Tibial artery (tissue), 4 donors: ENCODE measurements around the gene NSMCE4A.
"Not testable (repeated sequence)": the region's sequence is repeated elsewhere in the genome, so short reads cannot be mapped to it uniquely, and the experiment has no call there.

ENCODE experiments used
- DNase-seq, 2 donors: peaks; one replicate each; pipeline ENCODE4 v3.0.0-alpha.2; 2019
- H3K27ac ChIP-seq, 2 donors: fragments of 200-600 bp; sonication (generic) in 1 of 2; 1 replicate in 1 of 2; 2 replicates in 1 of 2; pipeline ENCODE4 v1.5.1; 2018 to 2019; ENCODE audit warnings: mild to moderate bottlenecking in 1 of 2
- H3K27me3 ChIP-seq, 2 donors: fragments of 200-600 bp; sonication (generic) in 1 of 2; one replicate each; pipeline versions ENCODE4 v1.5.1 to v1.6.0; 2016 to 2019
- H3K36me3 ChIP-seq, 3 donors: fragments of 200-600 bp; sonication (generic) in 2 of 3; one replicate each; pipeline ENCODE4 v1.5.1; 2016 to 2019; ENCODE audit warnings: mild to moderate bottlenecking in 2 of 3
- H3K4me1 ChIP-seq, 4 donors: fragments of 200-600 bp; sonication (generic) in 2 of 4; 1 replicate in 3 of 4; 2 replicates in 1 of 4; pipeline ENCODE4 v1.5.1; 2016 to 2019
- H3K4me3 ChIP-seq, 2 donors: fragments of 200-600 bp; sonication (generic) in 1 of 2; 1 replicate in 1 of 2; 2 replicates in 1 of 2; pipeline ENCODE4 v1.5.1; 2018 to 2019; ENCODE audit warnings: mild to moderate bottlenecking in 2 of 2
- H3K9me3 ChIP-seq, 3 donors: fragments of 200-600 bp; sonication (generic) in 1 of 3; one replicate each; pipeline ENCODE4 v1.5.1; 2016 to 2019
- CTCF ChIP-seq, 2 experiments: fragments of 200-600 bp in 1 of 2; fragments of 450-650 bp in 1 of 2; IDR thresholded peaks; one replicate each; pipeline ENCODE4 v1.5.1; 2017 to 2019; ENCODE audit warnings: antibody characterized with exemption in 2 of 2, mild to moderate bottlenecking in 1 of 2, moderate library complexity in 1 of 2
- intact Hi-C: fragments of 100-400 bp; cut with DNase I; formaldehyde crosslinking; loops from one replicate; pipeline ENCODE4 v1.15.0; 2023; ENCODE audit warnings: low total_unique reads

Gene NSMCE4A

DNA sequence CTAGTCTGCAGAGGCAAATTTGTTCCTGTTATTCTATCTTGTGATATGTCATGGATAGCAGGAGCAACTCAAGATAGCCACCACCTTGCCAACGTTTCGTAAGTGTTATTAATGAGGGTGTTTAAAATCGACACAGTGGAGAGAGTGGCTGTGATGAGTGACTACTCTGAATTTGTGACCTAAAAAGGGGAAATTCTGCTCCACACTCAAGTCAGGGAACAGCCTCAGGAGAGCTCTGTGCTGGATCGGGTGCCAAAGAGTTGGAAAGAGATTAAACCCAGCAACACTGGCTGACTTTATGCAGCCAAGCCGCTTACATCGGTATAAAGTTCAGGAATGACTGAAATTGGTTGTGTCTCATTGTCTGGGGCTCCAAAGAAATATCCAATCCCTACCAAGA, 23.4 kb upstream of the NSMCE4A start:
- Histone ChIP-seq H3K27me3 (no peaks in the 10 kb centered on the region), H3K4me1 (peaks cover 0 to 44% (median 26%) of the 10 kb centered on the region in 4 donors), H3K4me3 (no peak overlapping the region), H3K9me3 (peaks cover 0 to 26% (median 10%) of the 10 kb centered on the region in 3 donors), H3K36me3 (peaks cover 0 to 17% (median 14%) of the 10 kb centered on the region in 3 donors), H3K27ac (peak overlapping the region; percentile 86 to 87)
- no peak for DNase-seq
- no peak for TF ChIP-seq CTCF (IDR thresholded peaks at IDR 0.05)
- intact Hi-C loops: no loop called here

DNA sequence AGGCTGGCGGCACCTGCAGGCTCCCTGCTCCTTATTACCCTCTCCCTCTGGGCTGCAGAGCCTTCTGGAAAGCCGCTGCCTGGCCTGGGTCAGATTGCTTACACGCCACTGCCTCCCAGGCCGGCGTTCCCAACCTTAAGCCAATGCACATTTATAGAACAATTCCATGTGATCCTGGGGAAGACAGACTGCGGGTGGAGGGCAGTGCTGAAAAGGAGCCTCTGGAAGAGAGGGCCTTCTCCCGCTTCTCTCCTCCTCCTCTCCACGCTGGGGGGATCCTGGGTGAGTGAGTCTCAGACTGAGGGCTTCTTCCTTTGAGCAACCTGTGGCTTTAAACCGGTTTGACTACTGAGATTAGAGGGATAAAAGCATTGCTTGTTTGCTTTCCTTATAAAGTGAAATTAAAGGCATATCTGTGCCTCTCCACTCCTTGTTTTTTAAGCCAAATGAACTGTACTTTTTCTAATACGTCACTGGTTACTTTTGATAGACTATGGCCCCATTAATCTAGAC, 19.5 kb upstream of the NSMCE4A start:
- intact Hi-C loops: loop anchor here (1.0 kb wide), 1 partner anchor 19 kb away; the partner anchor contains the start of gene NSMCE4A
- peak overlapping the region; percentile 86 to 87 for H3K27ac ChIP-seq
- H3K4me3 ChIP-seq: peak overlapping the region; percentile 28 to 42
- no peaks in the 10 kb centered on the region for H3K36me3 ChIP-seq
- no peaks in the 10 kb centered on the region for H3K9me3 ChIP-seq
- TF ChIP-seq CTCF (IDR thresholded peaks at IDR 0.05): peak in 1 of 2 experiments; percentile 20
- peaks cover 0 to 56% (median 31%) of the 10 kb centered on the region in 4 donors for H3K4me1 ChIP-seq
- DNase-seq: peak; percentile 74 to 89
- no peaks in the 10 kb centered on the region for H3K27me3 ChIP-seq

DNA sequence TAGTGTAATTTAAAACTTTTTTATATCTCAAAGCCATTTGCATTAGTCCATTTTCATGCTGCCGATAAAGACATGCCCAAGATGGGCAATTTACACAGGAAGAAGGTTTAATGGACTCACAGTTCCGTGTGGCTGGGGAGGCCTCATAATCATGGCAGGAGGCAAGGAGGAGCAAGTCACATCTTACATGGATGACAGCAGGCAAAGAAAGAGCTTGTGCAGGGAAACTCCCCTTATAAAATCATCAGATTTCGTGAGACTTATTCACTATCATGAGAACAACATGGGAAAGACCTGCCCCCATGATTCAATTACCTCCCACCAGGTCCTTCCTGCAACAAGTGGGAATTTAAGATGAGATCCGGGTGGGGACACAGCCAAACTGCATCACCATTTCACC, 16.7 kb upstream of the NSMCE4A start:
- Histone ChIP-seq H3K27ac (peak overlapping the region in 1 of 2 donors; percentile 86), H3K4me1 (peaks cover 0 to 45% (median 28%) of the 10 kb centered on the region in 4 donors)
- H3K27me3 ChIP-seq, H3K9me3 ChIP-seq, intact Hi-C loops, H3K36me3 ChIP-seq, H3K4me3 ChIP-seq, DNase-seq: not testable (repeated sequence)

- H3K9me3 ChIP-seq: no peaks in the 10 kb centered on the region
- H3K4me3 ChIP-seq: peak overlapping the region in 1 of 2 donors; percentile 15
- intact Hi-C loops: no loop called here
- DNase-seq: no peak
- peak overlapping the region; percentile 56 to 59 for H3K27ac ChIP-seq
- peaks cover 0 to 29% (median 17%) of the 10 kb centered on the region in 4 donors for H3K4me1 ChIP-seq
- no peak for TF ChIP-seq CTCF (IDR thresholded peaks at IDR 0.05)
- H3K27me3 ChIP-seq: no peaks in the 10 kb centered on the region
- no peaks in the 10 kb centered on the region for H3K36me3 ChIP-seq
Measured at GRCh38 chr10:121990015-121990677, 15.1 kb upstream of the NSMCE4A start.

DNA sequence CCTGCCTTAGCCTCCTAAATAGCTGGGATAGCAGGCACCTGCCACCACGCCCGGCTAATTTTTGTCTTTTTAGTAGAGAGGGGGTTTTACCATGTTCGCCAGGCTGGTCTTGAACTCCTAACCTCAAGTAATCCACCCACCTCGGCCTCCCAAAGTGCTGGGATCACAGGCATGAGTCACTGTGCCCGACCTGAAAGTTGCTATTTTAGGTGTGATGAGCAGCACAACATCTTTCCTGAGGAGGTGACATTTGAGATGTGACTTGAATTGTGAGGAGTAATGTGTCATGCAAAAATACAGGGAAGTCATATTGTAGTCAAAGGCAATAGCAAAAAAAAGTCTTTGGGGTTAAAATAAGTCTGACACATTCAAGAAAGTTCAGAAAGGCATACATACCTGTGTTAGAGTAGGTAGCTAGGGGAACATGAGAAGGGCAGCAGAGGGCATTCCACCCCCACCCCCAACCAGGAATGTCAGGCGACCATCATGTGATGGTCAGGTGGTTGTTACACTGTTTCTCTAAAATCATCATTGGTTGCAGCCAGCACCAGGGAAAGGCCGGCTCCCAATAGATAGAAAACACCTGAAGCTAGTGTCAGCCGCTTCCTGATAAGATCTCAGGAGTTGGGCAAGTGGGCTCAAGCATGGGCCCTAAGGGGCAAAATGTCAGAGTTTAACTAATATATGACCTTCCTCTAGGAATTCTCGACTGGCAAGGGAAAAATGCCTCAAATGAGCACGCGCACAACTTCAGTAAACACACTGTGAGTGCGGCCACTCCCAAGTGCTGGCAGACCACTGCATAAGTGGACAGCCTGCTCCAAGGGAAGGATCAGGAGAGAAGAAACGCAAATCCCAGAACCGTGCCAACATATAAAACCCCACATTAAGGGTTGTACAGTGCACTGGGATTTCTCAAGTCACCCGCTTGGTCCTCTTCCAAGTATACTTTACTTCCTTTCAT, 13.6 kb upstream of the NSMCE4A start, which contains the start of gene TACC2:
TACC2 (plus strand) TSS at position 803 of the 964 bp plus-strand sequence. CDS start 32,819 bp downstream, outside the sequence.
- H3K36me3 ChIP-seq: no peaks in the 10 kb centered on the region
- peaks cover 0 to 14% (median 7%) of the 10 kb centered on the region in 4 donors for H3K4me1 ChIP-seq
- H3K27me3 ChIP-seq: no peaks in the 10 kb centered on the region
- no peak within 1 kb of the TSS for H3K4me3 ChIP-seq
- no peak for DNase-seq
- TF ChIP-seq CTCF (IDR thresholded peaks at IDR 0.05): no peak
- intact Hi-C loops: no loop called here
- peaks cover 0 to 7% (median 7%) of the 10 kb centered on the region in 3 donors for H3K9me3 ChIP-seq
- H3K27ac ChIP-seq: peak within 1 kb of the TSS; percentile 56 to 59
